WTC11 (cell line): Measurements from ENCODE around the gene OPN3. TPM values are rescaled to one million over a fixed set of nuclear protein-coding genes. Genes with fewer than 3 reads are reported as not detected.

Experiments used
- ATAC-seq: fragments of 200-7000 bp; cut with Tn5 transposase; 2 replicates; pipeline ENCODE4 v1.10.0; 2021; ENCODE audit warnings: mild to moderate bottlenecking, moderate library complexity
- CTCF ChIA-PET: fragments of 300-600 bp; sonication (Branson Sonifier 250); formaldehyde crosslinking; loops from one replicate; lab custom pipeline; 2021; ENCODE audit warnings: antibody characterized with exemption; lab: Charles Lee
- POLR2A ChIA-PET: fragments of 350-600 bp; sonication (Branson Sonifier 250); formaldehyde crosslinking; loops from one replicate; lab custom pipeline; 2021; ENCODE audit warnings: antibody characterized with exemption; lab: Charles Lee
- DNase-seq: peaks from one replicate; pipeline ENCODE4 v3.0.0; 2021; ENCODE audit warnings: low spot score
- H3K27ac Mint-ChIP-seq: 2 replicates; pipeline ENCODE4 v1.8.0; 2021; ENCODE audit warnings: mixed read lengths
- H3K27me3 Mint-ChIP-seq: 2 replicates; pipeline ENCODE4 v1.8.0; 2021; ENCODE audit warnings: low read depth, mild to moderate bottlenecking, moderate library complexity, mixed read lengths
- H3K36me3 Mint-ChIP-seq: 2 replicates; pipeline ENCODE4 v1.8.0; 2021; ENCODE audit warnings: mixed read lengths
- H3K4me1 Mint-ChIP-seq: 2 replicates; pipeline ENCODE4 v1.8.0; 2022; ENCODE audit warnings: mixed read lengths
- H3K4me3 Mint-ChIP-seq: 2 replicates; pipeline ENCODE4 v1.8.0; 2021; ENCODE audit warnings: mild to moderate bottlenecking, moderate library complexity, mixed read lengths
- H3K9me3 Mint-ChIP-seq: 2 replicates; pipeline ENCODE4 v1.8.0; 2021; ENCODE audit warnings: mixed read lengths
- AR ChIP-seq: fragments of 250-450 bp; sonication (Bioruptor Pico); IDR thresholded peaks from 2 replicates; pipeline ENCODE4 v1.9.0; 2021; ENCODE audit warnings: mild to moderate bottlenecking
- ATF3 ChIP-seq: sonication (generic); formaldehyde crosslinking; conservative IDR thresholded peaks from 2 replicates; pipeline ENCODE4 v1.8.1; 2022; ENCODE audit warnings: mild to moderate bottlenecking, missing genetic modification reagents
- CREB1 ChIP-seq: sonication (generic); formaldehyde crosslinking; IDR thresholded peaks from 2 replicates; pipeline ENCODE4 v1.8.0; 2023; ENCODE audit warnings: mild to moderate bottlenecking, missing genetic modification reagents
- CREM ChIP-seq: sonication (generic); formaldehyde crosslinking; IDR thresholded peaks from 2 replicates; pipeline ENCODE4 v1.8.1; 2022; ENCODE audit warnings: mild to moderate bottlenecking, missing genetic modification reagents, moderate library complexity
- E2F4 ChIP-seq: sonication (generic); formaldehyde crosslinking; IDR thresholded peaks from 2 replicates; pipeline ENCODE4 v1.8.1; 2022; ENCODE audit warnings: low read depth, mild to moderate bottlenecking, moderate library complexity, missing genetic modification reagents, borderline replicate concordance
- ELF4 ChIP-seq: sonication (generic); formaldehyde crosslinking; IDR thresholded peaks from 2 replicates; pipeline ENCODE4 v1.8.1; 2022; ENCODE audit warnings: low read depth, mild to moderate bottlenecking, moderate library complexity, missing genetic modification reagents
- ESRRA ChIP-seq: sonication (generic); formaldehyde crosslinking; IDR thresholded peaks from 2 replicates; pipeline ENCODE4 v1.8.1; 2022; ENCODE audit warnings: mild to moderate bottlenecking, missing genetic modification reagents, borderline replicate concordance
- FOXK1 ChIP-seq: sonication (generic); formaldehyde crosslinking; IDR thresholded peaks from 2 replicates; pipeline ENCODE4 v1.8.0; 2022; ENCODE audit warnings: mild to moderate bottlenecking, moderate library complexity, missing genetic modification reagents
- HMGXB4 ChIP-seq: sonication (generic); formaldehyde crosslinking; IDR thresholded peaks from 2 replicates; pipeline ENCODE4 v1.8.1; 2023; ENCODE audit warnings: mild to moderate bottlenecking, moderate library complexity, missing genetic modification reagents
- KAT7 ChIP-seq: sonication (generic); formaldehyde crosslinking; IDR thresholded peaks from 2 replicates; pipeline ENCODE4 v1.8.1; 2023; ENCODE audit warnings: missing genetic modification reagents, mild to moderate bottlenecking, borderline replicate concordance
- NR2C2 ChIP-seq: sonication (generic); formaldehyde crosslinking; IDR thresholded peaks from 2 replicates; pipeline ENCODE4 v1.8.0; 2022; ENCODE audit warnings: mild to moderate bottlenecking, missing genetic modification reagents
- NR3C1 ChIP-seq: sonication (generic); formaldehyde crosslinking; conservative IDR thresholded peaks from 2 replicates; pipeline ENCODE4 v1.8.1; 2023; ENCODE audit warnings: low read depth, mild to moderate bottlenecking, missing genetic modification reagents
- OVOL2 ChIP-seq: fragments of 250-450 bp; sonication (Bioruptor Pico); IDR thresholded peaks from 2 replicates; pipeline ENCODE4 v1.9.0; 2021; ENCODE audit warnings: mild to moderate bottlenecking, borderline replicate concordance
- PRRX2 ChIP-seq: fragments of 250-450 bp; sonication (Bioruptor Pico); IDR thresholded peaks from 2 replicates; pipeline ENCODE4 v1.8.0; 2021; ENCODE audit warnings: mild to moderate bottlenecking
- SP1 ChIP-seq: sonication (generic); formaldehyde crosslinking; conservative IDR thresholded peaks from 2 replicates; pipeline ENCODE4 v1.8.1; 2022; ENCODE audit warnings: missing genetic modification reagents
- USF1 ChIP-seq: sonication (generic); formaldehyde crosslinking; IDR thresholded peaks from 2 replicates; pipeline ENCODE4 v1.8.0; 2022; ENCODE audit warnings: mild to moderate bottlenecking, missing genetic modification reagents
- ZBTB21 ChIP-seq: sonication (generic); formaldehyde crosslinking; IDR thresholded peaks from 2 replicates; pipeline ENCODE4 v1.8.1; 2023; ENCODE audit warnings: mild to moderate bottlenecking, missing genetic modification reagents, borderline replicate concordance
- ZBTB43 ChIP-seq: sonication (generic); formaldehyde crosslinking; IDR thresholded peaks from 2 replicates; pipeline ENCODE4 v1.8.1; 2023; ENCODE audit warnings: mild to moderate bottlenecking, missing genetic modification reagents
- ZNF138 ChIP-seq: sonication (generic); formaldehyde crosslinking; conservative IDR thresholded peaks from 2 replicates; pipeline ENCODE4 v1.8.1; 2022; ENCODE audit warnings: mild to moderate bottlenecking, moderate library complexity, missing genetic modification reagents
- ZNF219 ChIP-seq: sonication (generic); formaldehyde crosslinking; IDR thresholded peaks from 2 replicates; pipeline ENCODE4 v1.8.0; 2023; ENCODE audit warnings: missing genetic modification reagents, mild to moderate bottlenecking, borderline replicate concordance
- total RNA-seq: library from RNA; stranded (reverse); gene quantifications from 3 replicates; pipeline ENCODE4 v1.2.3, GENCODE V29; 2021

The OPN3 gene
- total RNA-seq, 1 experiment from 2014 or later = 17.2 TPM

- TF ChIP-seq ELF4 (CRISPR knock-in tag) (no peak), KAT7 (CRISPR knock-in tag) (no peak), ESRRA (CRISPR knock-in tag) (no peak), NR3C1 (no peak), ZBTB21 (no peak), SP1 (CRISPR knock-in tag) (no peak), ZBTB43 (CRISPR knock-in tag) (no peak), ATF3 (CRISPR knock-in tag) (no peak), OVOL2 (CRISPR knock-in tag) (no peak), CREM (CRISPR knock-in tag) (no peak), E2F4 (CRISPR knock-in tag) (no peak), USF1 (no peak), AR (CRISPR knock-in tag) (no peak), ZNF219 (CRISPR knock-in tag) (no peak), HMGXB4 (CRISPR knock-in tag) (no peak), NR2C2 (CRISPR knock-in tag) (no peak), PRRX2 (no peak), CREB1 (CRISPR knock-in tag) (no peak), FOXK1 (CRISPR knock-in tag) (no peak), ZNF138 (CRISPR knock-in tag) (no peak)
- Mint-ChIP-seq H3K9me3 (no peaks in the 10 kb centered on the region), H3K4me3 (no peak overlapping the region), H3K27me3 (no peaks in the 10 kb centered on the region), H3K27ac (no peak overlapping the region), H3K4me1 (peaks cover 9% of the 10 kb centered on the region), H3K36me3 (no peaks in the 10 kb centered on the region)
- ChIA-PET CTCF (no interaction called here), POLR2A (interaction anchor here (0.8 kb wide), 1 partner anchor 9 kb away, joined by 3 read pairs; no protein-coding TSS in a partner anchor)
- ATAC-seq (no peak), DNase-seq (no peak)
Measured at GRCh38 chr1:241654641-241655040, 14.5 kb upstream of the OPN3 start.
